Islet of Langerhans (tissue), 1 donor: ENCODE results near the gene ANO10.
"Not testable (repeated sequence)": the region's sequence is repeated elsewhere in the genome, so short reads cannot be mapped to it uniquely, and the experiment has no call there.

Source experiments
- FAIRE-seq: peaks from one replicate; lab custom pipeline; 2011; peaks lifted over from hg19 to GRCh38; lab: Jason Lieb, UNC

ANO10 gene, protein sequence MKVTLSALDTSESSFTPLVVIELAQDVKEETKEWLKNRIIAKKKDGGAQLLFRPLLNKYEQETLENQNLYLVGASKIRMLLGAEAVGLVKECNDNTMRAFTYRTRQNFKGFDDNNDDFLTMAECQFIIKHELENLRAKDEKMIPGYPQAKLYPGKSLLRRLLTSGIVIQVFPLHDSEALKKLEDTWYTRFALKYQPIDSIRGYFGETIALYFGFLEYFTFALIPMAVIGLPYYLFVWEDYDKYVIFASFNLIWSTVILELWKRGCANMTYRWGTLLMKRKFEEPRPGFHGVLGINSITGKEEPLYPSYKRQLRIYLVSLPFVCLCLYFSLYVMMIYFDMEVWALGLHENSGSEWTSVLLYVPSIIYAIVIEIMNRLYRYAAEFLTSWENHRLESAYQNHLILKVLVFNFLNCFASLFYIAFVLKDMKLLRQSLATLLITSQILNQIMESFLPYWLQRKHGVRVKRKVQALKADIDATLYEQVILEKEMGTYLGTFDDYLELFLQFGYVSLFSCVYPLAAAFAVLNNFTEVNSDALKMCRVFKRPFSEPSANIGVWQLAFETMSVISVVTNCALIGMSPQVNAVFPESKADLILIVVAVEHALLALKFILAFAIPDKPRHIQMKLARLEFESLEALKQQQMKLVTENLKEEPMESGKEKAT

DNA sequence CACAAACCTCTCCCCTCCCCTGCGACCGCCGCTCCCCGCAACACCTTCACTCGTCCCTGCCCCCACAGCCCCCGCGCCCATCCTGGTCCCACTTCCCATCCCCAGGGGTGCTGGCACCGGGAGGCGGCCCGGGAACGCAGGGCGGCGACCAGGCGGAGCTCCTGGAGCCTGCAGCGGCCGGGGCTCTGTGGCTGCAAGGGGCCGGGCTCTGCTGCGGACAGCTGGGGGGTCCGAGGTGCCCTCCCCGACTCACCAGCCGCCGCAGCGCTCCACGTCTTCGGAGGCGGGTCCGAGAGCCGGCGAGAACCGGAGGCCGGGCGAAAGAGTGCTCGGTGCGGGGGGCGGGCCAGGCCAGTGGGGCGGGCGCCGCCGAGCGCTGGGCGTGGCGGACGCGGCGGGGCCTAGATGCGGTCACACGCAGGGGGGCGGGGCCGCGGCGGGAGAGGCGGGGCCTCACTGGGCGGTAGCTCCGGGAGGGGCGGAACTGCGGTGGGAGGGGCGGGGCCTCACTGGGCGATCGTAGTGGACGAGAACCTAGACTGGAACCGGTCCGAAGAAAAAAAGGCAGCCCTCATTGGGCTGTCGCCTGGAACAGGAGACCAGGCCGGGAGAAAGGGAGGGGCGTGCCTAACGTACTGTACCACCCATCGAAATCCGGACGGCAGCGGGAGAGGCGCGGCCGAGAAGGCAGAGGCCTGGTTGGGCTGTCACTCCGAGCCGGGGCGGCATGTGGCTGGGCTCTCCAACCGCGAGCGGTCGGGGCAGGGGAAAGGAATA, at the start of gene ANO10:
Gene ANO10 (minus strand): TSS at position 356 of the 777 bp plus-strand sequence. CDS start 16,159 bp downstream, outside the sequence.
- peak; percentile 21 for FAIRE-seq

DNA sequence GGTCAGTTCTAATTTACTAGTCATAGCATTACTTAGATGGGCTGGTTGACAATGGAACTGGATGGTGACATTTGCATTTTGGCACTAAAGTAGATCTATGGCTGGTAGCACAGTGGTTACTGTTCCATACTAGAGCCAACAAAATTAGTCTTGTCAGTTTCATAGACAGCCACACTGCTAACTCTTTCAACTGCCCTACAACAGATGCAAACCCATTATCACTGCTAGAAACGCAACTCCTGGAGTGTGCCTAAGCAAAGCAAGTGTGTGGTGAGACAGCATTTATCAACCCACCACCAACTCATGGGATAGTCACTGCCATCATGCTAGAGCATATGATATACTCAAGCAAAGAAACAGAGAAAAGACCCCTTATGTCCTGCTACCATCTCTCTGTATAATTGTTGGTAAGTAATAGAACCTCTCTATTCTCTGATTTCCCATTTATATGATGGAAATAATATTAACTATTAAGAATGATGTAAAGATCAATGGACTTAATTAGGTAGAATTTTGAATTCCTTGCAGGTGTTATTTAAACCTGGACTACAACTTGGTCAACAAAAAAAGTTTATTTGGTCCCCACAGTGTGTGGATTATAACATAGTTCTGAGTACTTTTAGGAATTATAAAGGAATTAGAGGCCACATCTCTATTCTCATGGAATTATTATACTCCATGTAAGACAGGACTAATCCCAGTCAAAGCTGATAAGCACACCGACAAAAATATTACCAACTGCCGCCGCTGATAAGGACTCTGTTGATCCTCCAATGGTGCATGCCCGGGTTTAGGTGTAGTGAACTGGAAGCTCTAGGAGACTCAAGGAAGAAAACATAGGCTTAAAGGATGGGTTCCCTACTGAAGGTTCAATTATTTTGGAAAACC, 49.1 kb upstream of the ANO10 start:
- no peak for FAIRE-seq

DNA sequence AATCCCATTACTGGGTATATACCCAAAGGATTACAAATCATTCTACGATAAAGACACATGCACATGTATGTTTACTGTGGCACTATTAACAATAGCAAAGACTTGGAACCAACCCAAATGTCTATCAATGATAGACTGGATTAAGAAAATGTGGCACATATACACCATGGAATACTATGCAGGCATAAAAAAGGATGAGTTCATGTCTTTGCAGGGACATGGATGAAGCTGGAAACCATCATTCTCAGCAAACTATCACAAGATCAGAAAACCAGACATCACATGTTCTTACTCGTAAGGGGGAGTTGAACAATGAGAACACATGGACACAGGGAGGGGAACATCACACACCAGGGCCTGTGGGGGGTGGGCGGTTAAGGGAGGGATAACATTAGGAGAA, 43.2 kb upstream of the ANO10 start:
- not testable (repeated sequence) for FAIRE-seq

DNA sequence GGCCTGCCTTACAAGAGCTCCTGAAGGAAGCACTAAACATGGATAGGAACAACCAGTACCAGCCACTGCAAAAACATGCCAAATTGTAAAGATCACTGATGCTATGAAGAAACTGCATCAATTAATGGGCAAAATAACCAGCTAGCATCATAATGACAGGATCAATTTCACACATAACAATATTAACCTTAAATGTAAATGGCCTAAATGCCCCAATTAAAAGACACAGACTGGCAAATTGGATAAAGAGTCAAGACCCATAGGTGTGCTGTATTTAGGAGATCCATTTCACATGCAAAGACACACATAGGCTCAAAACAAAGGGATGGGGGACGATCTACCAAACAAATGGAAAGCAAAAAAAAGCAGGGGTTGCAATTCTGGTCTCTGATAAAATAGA, 39.6 kb upstream of the ANO10 start:
- not testable (repeated sequence) for FAIRE-seq

DNA sequence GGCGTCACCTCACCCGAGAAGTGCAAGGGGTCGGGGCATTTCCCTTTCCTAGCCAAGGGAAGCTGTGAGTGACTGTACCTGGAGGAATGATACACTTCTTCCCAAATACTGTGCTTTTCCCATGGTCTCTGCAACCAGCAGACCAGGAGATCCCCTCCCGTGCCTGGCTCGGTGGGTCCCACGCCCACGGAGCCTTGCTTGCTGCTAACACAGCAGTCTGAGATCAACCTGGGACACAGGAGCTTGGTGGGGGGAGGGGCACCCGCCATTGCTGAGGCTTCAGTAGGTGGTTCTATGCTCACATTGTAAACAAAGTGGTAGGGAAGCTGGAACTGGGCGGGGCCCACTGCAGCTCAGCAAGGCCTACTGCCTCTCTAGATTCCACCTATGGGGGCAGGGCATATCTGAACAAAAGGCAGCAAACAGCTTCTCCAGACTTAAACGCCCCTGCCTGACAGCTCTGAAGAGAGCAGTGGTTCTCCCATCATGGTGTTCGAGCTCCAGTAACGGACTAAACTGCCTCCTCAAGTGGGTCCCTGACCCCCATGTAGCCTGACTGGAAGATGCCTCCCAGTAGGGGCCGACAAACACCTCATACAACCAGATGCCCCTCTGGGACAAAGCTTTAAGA, 37.6 kb upstream of the ANO10 start:
- FAIRE-seq = no peak

DNA sequence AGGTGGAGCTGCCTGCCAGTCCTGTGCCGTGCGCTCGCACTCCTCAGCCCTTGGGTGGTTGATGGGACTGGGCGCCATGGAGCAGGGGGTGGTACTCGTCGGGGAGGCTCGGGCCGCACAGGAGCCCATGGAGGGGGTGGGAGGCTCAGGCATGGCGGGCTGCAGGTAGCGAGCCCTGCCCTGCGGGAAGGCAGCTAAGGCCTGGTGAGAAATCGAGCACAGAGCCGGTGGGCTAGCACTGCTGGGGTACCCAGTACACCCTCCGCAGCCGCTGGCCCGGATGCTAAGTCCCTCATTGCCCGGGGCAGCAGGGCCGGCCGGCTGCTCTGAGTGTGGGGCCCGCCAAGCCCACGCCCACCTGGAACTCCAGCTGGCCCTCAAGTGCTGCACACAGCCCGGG, 34.6 kb upstream of the ANO10 start:
- FAIRE-seq = not testable (repeated sequence)

DNA sequence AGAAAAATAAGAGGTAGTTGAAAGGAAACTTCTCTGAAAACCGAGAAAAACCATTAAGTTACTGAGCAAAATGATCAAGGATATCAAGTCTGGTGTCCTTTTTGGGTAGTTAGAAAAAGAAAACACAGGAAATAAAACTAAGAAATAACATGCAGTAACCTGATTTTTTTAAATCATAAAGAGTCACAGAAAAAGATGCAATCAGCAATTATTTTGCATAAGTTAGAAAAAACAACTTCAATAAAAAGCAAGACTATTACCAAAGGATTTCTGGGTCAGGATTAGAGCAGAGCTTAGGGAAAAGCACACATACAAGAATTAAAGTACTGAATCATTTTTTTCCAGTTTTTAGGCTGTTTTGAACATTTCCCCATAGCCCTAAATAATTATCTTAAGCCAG, 28.5 kb upstream of the ANO10 start:
- FAIRE-seq = no peak

DNA sequence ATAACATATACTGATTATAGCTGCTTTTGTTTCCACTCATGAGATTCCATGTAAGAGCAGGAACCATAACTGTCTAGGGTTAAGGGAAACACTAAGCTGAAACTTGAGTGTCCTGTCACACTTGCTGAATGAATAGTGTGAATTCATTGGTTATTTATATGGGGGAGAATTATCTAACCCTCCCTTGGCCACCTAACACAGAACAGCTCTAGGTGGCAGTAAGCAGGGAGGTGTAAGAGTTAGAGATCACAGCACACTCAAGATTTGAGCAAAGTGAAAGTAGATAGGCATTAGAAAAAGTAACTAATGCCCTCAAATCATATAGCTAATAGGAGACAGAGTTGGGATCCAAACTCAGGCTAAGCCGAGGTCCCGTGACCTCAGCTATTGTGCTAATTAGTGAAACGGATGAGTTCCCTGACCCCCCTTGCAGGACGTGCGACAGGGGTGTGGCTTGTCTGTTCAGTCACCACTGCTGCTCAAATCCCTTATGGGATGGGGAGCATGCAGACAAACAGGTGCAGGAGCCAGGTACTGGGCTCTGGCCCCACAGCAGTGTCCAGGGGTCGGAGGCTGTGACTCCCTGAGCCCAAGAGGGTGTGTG, 27.7 kb upstream of the ANO10 start:
- FAIRE-seq = no peak

DNA sequence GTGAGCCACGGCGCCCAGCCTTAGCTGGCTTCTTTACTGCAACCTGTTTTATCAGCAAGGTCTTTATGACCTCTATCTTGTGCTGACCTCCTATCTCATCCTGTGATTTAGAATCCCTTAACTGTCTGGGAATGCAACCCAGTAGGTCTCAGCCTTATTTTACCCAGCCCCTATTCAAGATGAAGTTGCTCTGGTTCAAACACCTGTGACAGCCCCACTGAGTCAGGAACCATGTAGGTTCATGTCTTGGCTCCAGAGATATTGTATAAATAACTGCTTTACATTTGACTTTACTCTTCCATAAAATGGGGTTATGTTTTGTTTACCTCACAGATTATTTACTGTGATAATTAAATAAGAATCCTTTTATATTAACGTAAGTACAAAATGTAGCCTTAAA, 27.1 kb upstream of the ANO10 start:
- no peak for FAIRE-seq

DNA sequence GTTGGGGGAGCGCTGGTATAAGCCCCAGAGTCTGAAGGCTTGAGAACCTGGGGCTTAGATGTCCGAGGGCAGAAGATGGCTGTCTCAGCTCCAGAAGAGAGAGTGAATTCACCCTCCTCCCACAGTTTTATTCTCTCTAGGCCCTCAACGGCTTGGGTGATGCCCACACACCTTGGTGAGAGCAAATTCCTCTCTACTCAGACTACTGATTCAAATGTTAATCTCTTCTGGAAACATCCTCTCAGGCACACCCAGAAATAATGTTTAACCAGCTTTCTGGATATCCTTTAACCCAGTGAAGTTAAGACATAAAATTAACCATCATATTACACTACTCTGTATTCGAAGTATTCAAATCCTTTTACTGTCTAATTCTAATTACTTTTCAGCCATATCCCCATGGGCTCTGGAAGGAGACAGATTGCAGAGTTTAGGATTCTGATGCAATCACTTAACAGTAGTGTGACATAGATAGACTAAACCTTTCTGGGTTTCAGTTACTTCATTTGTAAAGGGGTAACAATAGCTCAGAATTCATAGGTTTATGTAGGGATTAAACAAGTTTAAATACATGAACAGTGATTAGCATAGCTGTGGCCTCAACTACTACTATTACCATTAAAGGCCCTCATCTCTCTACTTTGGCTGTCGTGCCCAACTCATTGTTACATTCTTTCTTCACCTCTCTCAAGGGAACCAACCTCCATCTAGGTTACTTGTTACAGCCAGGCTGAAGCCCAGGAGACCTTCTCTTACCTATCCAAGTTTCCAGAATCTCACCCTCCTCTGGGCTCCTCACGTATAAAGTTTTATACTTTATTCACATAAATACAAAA, 25.7 kb upstream of the ANO10 start:
- no peak for FAIRE-seq

DNA sequence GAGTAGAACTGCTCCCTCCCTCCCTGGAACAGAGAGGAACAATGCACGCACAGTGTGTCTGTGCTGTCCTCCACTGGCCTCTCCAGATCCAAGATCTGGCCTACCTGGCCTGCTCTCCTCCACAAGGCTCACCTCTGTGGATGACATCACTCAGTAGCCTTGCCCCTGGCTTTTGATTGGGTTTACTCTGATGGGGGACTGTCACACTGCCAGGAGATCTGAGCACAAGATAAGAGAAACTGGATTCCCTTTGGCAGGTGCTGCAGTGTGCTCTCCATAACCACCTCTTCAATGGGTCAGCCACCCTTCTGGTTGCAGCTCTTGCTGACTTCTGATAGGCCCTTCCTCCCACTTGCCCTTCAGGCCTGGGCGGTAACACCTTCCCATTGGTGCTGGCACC, 22.6 kb upstream of the ANO10 start:
- FAIRE-seq = no peak

DNA sequence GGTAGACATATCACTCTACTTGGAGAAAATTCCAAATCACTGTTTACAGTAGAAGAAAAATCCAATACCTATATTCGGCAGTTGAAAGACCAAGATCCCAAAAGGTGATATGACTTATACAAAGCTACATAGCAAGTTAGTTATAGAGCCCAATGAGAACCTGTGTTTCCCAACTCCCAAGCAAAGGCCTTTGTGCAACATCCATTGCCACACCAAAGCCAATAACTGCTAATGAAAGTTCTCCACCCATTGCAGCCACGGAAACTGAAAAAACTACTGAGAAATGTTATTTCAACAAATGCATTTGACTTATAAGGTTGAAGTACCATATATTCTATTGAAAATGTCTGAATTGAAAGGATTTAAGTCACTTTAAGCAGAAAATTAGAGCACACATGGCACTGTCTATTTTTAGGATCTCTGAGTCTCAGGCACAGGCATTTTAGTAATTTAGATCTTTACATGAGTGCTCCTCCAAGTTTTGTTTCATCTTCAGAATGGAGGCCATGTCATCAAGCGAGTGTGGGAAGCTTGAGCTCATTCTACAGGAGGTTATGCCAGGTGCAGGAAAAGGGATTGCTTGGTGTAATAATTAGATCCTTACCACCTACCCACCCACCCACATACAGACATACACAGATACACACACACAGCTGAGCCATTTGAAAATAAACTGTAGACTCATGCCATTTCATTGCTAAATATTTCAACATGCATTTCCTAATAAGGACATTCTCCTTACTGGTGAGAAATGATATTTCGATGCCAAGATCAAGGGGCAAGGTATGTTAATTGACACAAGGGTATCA, 19.7 kb upstream of the ANO10 start:
- no peak for FAIRE-seq

DNA sequence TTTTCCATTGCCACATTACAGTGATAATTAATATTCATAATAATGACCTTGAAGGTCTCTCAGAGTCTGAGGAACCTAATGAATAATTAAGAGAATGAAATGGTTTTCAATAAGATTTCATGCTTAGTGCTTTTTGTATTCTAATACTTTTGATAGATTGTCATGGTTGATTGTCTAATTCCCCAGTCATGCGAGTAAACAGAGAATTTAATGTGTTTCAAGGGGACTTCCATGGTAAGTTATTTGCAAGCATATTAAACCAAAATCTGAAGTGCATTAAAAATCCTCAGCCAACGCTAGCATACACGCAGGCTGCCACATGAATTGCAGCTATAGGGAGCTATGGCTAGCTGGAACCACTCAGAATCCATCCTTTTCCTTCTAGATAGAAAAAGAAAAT, 18.9 kb upstream of the ANO10 start:
- no peak for FAIRE-seq

DNA sequence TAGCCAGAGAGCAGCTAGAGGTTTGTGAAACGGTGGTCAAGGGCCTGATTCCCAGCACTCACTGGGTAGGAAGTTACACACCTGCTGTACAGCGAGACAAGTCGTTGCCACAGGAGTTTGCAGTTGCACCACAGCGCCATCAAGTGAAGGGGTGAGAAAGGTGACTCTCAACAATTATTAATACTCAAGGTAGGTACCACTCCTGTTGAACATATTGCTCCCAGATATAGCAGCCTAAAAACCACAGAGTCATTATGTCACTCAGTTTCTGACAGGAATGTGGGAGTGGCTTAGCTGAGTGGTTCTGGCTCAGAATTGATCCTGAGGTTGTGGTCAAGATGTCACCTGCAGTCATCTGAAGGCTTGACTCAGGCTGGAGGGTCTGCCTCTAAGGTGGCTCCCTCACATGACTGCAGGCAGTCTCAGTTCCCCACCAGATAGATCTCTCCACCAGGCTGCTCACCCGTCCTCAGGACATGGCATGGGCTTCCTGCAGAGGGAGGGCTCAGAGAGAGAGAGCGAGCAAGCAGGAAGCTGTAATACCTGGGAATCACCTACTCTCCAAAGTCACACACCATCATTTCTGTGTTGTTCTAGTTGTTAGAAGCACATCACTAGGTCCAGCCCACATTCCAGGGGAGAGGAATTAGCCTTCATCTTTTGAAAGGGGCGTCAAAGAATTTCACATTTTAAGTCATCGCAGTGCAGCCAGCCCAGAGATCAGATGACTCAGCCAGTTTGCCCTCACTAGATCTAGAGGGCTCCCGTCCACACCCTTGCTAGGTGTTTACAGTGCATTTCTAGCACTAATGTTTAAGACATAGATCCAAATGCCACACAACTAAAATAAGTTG, 17.0 kb upstream of the ANO10 start:
- FAIRE-seq = no peak

DNA sequence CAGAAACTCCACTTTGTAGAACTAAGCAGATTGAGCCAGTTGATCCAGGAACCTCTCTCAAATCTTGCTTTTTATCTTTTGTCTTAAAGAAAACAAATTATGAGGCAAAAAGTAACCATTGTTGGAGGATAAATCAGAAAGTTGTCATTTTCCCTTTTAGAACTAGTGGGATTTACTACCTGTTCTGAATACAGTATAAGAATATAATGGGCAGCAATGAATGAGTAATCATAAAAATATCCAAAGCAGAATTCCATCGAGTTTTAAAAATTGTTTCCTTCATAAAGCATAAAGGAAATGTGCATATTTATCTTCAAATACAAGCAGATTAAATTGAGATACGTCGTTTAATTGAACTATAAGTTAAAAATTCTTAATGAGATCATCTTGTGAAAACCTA, 15.9 kb upstream of the ANO10 start:
- no peak for FAIRE-seq

DNA sequence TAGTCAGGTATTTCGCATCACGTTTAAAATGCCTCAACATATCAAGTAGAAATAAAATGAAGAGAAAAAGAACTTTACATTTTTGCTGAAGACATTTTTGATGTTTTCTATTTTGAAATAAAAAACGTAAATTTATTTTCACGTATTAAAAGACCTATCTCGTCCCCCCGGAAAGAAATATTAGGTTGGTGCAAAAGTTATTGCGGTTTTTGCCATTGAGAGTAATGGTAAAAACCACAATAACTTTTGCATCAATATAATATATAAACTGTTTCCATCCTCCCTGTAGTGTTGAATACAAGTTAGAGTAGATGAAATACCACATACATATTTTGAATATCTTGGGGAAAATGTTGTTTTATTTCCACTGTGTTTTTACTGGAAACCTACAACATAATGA, 11.2 kb upstream of the ANO10 start:
- FAIRE-seq = no peak

DNA sequence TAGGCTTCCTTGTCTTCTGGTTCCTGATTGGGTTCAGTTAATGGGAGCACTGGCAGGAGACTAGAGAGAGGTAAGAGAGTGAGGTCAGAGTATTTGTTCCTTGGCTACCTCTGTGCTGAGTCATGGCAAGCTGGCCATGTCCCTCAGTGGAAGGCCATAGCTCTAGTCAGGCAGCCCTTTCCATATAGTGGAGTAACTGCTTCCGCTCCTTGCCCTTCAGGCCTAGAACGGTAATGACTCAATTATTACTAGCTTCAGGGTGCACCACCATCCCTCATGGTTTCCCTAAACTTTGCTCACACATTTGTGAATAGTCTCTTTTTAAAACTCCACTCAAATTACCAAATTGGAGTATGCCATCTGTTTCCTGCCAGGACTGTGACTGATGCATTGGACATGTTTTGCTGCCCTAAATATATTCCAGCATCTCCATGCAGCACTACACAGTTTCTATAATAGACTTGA, 10.5 kb upstream of the ANO10 start:
- no peak for FAIRE-seq

DNA sequence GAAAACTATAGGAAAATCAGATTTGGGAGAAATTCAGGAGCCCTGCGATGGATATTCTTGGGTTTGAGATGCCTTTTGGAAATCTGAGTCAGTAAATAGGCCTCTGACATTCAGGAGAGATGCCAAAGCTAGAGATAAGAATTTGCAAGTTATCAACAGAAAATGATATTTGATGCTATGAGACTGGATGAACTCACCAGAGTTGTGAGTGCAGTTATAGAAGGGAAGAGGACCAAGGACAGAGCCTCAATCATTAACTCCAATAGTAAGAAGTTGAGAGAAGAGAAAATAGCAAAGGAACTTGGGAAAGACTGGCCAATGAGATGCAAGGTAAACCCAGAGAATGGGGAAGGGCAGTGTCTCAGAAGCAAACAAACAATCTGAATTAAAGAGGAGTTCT, 7.9 kb upstream of the ANO10 start:
- FAIRE-seq = no peak
